Measurements from ENCODE around the gene KCTD21.

GRCh38 chr11:78164471-78164870 is 24.0 kb downstream of the KCTD21 start:
- no peak for TF ChIP-seq CTCF (conservative IDR thresholded peaks at IDR 0.05; ENCODE audit: low read length)
- TF ChIP-seq EZH2phosphoT487 (IDR thresholded peaks at IDR 0.05; ENCODE audit: borderline replicate concordance) = no peak

Data from Loucy (cell line).